NCI-H2171 (cell line): ENCODE measurements around the gene TFR2.

Experiments
- DNase-seq: peaks from one replicate; lab custom pipeline; 2025; lab: John Stamatoyannopoulos, UW

The TFR2 gene

DNA sequence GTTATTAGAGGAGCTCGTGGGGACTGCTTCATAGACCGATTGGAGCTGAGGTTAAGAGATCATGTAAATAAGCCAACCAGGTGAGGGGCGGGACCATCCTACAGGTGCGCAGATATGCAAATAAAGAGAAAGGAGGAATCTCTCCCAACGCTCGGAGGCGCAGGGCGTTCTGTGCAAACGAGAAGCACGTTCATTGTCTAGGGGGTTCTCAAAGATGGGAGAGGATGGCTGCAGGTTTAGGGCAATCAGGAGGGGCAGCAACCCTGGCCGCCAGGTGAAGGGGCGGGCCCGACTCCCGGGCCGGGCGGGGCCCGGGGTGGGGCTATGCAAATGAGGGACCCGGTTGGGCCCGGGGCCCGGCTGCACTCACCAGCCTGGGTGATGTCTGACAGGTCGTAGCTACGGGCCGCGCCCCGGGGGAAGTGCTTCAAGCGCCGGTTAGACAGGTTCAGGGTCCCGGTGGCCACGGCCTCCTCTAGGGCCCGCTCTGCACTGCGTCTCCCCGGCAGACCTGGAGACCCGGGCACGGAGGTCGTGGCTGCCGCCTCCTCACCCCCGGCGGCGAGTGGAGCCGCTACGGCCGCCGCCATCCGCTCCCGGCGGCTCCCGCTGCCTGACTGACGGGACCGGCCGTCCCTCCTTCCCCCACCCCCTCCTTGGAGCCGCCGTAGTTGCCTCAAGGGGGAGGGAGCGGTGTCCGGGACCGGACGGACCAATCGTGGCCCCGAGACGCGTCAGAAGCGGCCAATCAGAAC lies 55.7 kb downstream of the TFR2 start, which contains the start of gene LRCH4:
Gene LRCH4 (minus strand): TSS at position 619 of the 755 bp plus-strand sequence. CDS start 29 bp downstream, at position 590.
- peak; percentile 47 for DNase-seq

- DNase-seq, result no peak
Measured at GRCh38 chr7:100584683-100585510, 56.5 kb downstream of the TFR2 start.

- DNase-seq, result no peak
Measured at GRCh38 chr7:100584054-100584682, 57.2 kb downstream of the TFR2 start.

DNA sequence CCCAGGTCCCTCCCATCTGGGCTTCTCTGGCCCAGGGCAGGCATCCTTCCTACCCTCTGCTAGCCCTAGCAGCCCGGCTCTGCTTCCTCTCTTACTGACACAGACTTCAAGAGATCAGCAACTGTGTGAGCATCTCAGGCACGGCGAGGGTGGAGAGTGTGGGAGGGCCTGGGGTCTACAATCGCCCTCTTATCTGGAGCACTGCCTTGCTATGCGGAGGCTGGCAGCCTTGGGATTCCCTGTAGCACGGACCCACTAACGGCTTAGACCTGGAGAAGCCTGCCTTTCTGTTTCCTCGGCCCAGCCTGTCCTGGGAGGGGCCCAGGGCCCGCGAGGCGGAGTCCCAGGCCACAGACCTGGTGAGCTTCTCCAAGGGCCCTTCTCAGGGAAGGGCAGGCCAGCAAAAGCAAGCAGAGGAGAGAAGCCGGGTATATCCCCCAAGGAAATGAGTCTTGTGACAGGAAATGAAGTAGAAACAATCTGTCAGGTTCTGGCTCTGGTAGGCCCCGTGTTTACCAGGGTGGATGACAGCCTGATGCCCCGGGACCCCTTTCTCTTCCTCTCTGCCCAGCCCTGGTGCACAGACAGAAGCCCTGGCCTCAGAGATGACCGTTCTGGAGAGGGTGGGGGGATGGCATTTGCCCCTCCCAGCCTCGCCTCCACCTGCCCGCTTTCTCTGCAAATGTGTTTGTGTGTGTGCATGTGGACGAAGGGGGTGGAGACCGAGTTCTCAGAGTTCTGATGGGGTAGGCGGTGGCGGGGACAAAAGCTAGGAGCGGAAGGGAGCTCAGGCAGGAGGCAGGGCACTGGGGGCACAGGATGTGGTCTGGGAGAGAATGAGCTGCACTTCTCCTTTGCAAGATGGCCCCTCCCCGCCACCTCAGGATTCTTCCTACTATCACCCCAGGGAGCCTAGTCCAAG lies 58.0 kb downstream of the TFR2 start:
- DNase-seq, result peak; percentile 19

DNA sequence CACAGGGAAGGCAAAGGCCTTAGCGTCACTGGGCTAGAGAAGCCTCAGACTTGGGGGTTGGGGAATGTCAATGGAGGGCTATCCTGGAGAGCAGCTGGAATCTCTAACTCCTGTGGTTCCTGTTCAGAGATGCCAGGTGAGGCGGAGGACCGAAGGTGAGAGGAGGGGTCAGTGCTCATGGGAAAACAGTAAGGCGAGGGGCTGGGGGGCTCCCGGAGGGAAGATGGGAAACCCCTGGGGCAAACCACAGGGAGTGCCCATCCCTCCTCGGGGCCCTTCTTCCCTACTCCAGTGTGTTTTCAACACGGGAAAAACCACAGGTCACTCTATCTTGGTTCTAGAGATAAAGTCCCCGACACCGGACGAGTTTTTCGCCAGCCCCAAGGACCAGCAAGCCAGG lies 58.7 kb downstream of the TFR2 start:
- no peak for DNase-seq

DNA sequence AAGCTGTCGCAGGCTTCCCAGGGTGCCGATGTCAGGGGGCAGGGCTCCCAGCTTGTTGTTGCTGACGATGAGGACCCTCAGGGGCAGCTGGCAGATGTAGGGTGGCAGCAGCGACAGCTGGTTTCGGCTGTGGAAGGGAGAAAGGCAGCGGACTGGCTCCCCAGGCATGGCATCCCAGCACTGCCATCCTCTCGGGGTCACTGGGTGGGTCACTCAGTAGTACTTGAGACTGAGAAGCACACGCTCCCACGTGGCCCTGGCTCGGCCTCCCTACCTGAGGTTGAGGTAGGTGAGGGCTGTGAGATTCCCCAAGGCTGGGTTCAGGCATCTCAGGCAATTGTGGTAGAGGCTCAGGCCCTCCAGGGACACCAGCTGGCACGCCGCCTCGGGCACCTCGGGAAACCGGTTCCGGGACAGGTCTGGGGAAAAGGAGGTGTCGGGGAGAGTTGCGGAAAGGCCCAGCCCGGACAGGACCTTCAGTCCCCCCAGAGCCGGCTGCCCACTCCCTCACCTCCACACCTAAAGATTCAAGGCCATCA lies 59.2 kb downstream of the TFR2 start:
- no peak for DNase-seq

GRCh38 chr7:100580466-100581283 lies 60.7 kb downstream of the TFR2 start:
- no peak for DNase-seq

DNA sequence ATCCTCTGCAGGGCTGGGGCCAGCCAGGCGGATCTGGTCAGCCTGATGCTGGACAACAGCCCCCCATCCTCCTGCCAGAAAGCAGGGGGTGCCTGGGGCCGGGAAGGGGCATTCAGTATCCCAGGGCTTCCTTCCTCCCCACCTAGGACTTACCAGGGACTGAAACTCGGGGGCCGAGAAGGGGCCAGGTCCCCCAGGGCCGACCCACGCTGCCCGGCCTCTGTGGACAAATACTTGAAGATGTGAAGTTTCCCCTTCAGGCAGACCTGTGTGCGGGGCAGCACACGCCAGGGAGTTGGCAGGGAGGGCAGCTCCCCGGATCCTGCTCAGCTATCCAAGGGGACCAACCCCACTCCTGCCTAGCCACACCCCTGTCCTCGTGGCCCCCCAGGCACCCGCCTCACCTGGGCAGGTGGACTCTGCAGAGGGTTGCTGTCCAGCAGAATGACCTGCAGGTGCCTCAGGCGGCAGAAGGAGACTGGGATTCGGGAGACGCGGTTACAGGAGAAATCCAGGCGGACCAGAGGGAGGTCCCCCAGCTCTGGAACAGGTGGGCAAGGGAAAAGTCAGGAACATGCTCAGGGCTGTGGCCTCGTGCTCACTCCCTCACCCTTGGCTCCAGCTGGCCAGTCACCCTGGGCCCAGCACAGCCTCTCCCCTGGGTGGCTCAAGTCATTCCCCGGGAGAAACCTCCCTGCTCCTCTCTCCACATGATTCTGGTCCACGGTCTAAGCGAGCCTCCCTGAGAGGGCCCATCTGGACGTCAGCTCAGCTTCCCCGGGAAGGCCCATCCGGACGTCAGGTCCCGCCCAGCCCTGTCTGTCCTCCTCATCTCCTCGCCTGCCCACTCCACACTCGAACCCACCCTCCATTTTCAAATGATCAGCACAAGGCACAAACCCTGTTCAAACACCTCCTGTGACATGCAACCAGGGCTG lies 62.8 kb downstream of the TFR2 start:
- DNase-seq, result no peak

GRCh38 chr7:100577507-100577906 lies 63.8 kb downstream of the TFR2 start:
- no peak for DNase-seq

- no peak for DNase-seq
Measured at GRCh38 chr7:100577103-100577502, 64.2 kb downstream of the TFR2 start.

DNA sequence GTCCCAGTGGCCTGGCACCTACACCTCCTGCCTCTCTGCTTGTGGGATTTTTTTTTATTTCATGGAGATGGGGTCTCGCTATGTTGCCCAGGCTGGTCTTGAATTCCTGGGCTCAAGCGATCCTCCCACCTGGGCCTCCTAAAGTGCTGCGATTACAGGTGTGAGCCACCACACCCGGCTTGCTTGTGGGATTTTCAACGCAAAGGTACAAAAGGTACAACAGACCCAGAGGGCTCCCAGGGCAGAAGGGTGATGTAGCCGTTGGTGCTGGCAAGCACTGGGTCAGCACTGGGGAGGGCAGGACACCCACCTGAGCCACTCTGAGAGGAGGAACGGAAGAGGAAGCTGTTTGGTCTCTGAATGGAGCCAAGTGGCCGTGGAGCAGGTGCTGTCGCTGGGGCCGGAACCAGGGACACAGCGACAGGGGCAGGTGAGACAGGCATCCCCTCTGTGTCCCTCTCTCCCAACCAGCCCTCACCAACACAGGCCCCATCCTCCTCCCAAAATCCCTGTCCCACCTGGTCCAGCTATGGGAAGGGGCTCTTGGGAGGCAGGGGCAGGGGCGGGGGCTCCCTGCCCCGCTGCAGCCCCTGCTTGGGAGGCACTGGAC lies 64.9 kb downstream of the TFR2 start:
- no peak for DNase-seq

GRCh38 chr7:100575746-100576383 lies 65.5 kb downstream of the TFR2 start:
- DNase-seq, result no peak

DNA sequence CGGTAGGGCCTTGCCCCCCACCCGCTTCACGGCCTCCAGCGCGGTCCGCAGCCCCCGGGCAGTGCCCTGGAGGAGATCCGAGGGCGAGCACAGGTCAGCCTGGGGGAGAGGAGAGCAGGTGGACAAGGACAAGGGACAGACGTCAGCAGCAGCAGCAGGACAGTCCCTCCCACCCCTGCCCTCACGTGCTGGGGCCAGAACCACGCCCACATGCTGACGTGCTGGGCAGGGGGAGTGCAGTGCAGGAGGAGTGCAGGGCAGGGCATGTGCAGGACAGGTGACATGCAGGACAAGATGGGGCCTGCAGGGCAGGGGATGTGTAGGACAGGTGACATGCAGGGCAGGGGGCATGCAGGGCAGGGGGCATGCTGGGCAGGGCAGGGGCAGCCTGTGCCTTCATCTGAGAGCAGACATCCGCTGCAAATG lies 66.1 kb downstream of the TFR2 start:
- no peak for DNase-seq

DNA sequence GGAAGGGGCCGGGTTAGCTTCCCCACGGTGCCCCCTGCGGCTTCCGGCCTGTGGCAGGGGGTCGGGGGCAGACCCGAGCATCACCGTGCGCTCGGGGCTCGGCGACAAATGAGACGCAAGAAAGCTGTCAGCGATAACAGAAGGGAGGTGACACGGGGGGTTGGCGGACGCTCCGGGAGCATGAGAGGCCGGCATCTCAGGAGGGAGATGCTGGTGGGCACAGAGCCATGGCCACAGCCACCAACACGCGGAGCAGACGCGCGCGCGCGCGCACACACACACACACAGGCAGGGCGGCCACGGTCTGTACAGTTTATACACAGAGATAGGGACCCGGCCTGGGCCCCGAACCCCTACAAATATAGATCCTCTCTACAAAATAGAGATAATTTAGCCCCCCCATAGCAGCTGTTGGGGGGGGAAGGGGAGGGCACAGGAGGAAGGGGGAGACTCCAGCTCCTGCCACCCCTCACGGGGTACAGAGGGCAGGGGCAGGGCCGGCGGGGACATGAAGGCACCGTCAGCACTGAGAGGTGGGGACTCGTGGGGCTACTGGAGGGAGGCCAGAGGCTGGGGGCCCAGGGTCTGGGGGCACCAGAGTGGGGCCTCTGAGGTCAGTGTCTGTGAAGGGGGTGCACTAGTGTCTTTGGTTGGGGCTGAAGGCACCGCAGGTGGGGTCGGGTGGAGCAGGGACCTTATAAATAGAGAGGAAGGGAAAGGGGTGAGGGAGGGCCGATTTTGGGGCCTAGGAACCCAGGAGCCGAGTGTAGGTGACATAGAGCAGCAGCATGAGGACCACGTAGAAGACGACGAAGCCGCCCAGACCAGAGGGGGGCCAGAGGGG lies 66.8 kb downstream of the TFR2 start:
- DNase-seq, result no peak

- no peak for DNase-seq
Measured at GRCh38 chr7:100573691-100574361, 67.5 kb downstream of the TFR2 start, which contains the start of gene SAP25. SAP25 (minus strand) TSS chr7:100573900; CDS start chr7:100573742, 158 bp downstream.

DNA sequence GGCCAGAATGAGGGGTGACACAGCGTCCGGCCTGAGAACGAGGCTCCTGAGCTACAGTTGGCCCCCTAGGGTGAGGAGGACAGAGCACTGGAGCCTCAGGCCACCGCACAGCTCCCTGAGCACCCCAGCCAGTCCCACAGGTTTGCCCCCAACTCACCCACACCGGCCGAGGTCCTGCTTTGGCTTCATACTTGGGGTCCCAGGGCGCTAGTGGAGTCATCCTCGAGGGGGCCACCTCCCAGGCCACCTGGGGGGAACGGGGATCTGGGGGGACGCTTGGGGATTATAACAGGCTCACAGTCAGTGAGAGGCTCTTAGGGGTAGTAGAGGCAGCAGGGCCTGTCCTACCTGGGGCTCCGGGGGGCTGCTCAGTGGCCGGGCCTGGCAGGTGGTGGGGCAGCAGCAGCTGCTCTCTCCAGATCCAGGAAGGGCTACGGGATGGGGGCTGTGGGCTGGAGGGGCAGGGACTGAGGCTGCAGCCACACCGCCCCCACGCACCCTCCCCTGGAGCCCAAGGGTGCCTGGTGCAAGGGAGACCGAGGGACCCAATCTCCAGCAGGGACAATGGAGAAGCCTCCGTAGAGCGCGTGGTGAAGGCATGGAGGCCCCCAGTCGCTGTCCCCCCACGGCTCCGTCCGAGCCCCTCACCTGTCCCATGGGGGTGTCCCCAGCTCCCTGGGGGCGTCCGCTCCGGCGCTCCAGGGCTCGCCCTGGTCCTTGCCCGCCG lies 68.2 kb downstream of the TFR2 start:
- DNase-seq, result no peak
